Astrocyte of the cerebellum (primary cell): ENCODE results near the gene LIN7C.
"Not testable (repeated sequence)": the region's sequence is repeated elsewhere in the genome, so short reads cannot be mapped to it uniquely, and the experiment has no call there.

Experiments
- DNase-seq: peaks from one replicate; pipeline ENCODE4 v3.0.0-alpha.2; 2011; ENCODE audit warnings: low read depth
- H3K4me3 ChIP-seq: 2 replicates; pipeline ENCODE4 v1.5.1; 2011; ENCODE audit warnings: mild to moderate bottlenecking, low read depth, low read length, moderate library complexity
- in situ Hi-C: cut with HindIII; loops from 2 replicates; pipeline ENCODE4 v1.10.0; 2017; ENCODE audit warnings: low sequenced_read_pairs
- TF ChIP-seq, protein P1 (sequence below): IDR thresholded peaks from 2 replicates; pipeline ENCODE4 v1.5.1; 2012; ENCODE audit warnings: low read length, low read depth, moderate library complexity, mild to moderate bottlenecking; ENCODE audit errors: missing control alignments

LIN7C gene

DNA sequence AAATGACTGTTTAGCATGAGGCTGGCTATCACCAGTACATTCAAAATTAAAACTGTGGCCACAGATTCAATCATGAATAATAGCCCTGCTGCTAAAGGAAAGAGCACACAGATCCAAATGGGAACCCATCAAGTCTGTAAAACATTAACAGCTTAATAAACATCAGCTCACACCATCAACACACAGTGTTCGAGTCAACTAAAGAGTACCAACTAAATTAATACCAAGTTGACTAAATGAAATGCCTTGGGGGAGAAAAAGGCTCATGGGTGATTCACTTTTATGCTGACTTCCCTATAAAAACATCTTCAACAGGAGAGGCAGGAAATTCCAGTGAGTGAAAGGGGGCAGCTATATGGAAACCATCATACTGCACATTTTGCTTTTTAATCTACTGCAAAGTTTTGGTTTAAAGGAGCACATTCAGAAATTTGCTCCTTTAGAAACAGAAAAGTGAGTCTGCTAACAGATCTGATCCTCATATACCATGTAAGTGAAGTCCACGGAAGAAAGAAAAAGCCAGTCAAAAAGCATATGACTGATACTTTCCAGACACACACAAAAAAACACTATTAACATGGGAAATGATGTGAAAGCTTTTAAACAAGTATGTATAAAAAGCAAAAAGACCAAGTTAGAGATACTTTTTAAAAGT lies 50.3 kb downstream of the LIN7C start:
- in situ Hi-C loops: no loop called here
- TF ChIP-seq, protein P1, sequence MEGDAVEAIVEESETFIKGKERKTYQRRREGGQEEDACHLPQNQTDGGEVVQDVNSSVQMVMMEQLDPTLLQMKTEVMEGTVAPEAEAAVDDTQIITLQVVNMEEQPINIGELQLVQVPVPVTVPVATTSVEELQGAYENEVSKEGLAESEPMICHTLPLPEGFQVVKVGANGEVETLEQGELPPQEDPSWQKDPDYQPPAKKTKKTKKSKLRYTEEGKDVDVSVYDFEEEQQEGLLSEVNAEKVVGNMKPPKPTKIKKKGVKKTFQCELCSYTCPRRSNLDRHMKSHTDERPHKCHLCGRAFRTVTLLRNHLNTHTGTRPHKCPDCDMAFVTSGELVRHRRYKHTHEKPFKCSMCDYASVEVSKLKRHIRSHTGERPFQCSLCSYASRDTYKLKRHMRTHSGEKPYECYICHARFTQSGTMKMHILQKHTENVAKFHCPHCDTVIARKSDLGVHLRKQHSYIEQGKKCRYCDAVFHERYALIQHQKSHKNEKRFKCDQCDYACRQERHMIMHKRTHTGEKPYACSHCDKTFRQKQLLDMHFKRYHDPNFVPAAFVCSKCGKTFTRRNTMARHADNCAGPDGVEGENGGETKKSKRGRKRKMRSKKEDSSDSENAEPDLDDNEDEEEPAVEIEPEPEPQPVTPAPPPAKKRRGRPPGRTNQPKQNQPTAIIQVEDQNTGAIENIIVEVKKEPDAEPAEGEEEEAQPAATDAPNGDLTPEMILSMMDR: no peak
- DNase-seq: no peak
- no peak overlapping the region for H3K4me3 ChIP-seq

DNA sequence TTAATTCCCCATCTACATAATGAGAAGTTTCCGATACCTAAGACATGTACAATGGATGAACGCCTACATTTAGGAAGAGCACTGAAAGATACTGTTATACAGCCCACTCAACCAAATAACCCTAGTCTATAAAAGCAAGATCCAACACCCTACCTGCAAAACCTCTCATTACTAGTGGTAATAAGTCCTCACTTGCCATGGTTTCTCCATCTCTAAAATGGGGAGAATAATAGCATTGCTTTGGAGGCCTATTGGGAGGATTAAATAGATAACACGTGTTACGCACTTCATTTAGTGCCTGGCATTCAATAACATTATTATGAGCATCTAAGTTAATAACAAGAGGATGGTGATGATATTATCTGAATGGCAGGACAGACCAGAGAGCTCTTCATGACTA lies 50.9 kb downstream of the LIN7C start:
- in situ Hi-C loops: no loop called here

DNA sequence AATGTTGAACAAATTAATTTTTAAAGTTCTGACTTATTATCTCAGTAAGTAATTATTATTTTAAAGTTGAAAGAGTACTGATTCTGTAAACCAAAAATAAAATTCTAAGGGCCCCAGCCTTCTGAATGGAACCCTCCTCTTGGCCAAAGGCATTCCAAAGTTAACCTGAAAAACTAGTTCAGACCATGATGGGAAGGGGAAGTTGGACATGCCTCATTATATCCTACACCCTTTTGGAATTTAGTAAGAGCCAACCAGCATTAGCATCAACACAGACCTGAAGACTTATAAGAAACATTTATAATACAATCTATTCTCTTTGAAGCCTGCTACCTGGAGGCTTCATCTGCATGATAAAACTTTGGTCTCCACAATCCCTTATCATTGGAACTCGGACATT lies 52.9 kb downstream of the LIN7C start:
- no peak overlapping the region for H3K4me3 ChIP-seq
- in situ Hi-C loops: no loop called here
- DNase-seq: no peak
- TF ChIP-seq, protein P1: no peak

More for the DNA sequence above, 50.9 kb downstream of the LIN7C start:
- TF ChIP-seq, protein P1: no peak
- no peak overlapping the region for H3K4me3 ChIP-seq
- no peak for DNase-seq

DNA sequence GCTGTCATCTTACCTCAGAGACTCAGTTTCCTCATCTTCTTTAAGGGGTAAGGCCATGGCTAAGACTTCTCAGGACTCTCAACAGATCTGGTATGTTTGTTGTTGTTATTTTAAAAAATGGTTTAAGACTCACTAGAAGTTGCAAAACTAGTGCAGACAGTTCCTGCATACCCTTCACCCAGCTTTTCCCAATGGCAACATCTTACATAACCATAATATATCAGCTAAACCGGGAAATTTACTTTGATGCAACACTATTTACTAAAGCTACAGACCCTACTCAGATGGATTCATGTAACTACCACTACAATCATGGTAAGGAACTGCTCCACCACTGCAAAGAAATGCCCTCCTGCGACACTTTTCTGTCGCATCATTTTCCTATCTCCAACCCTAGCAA lies 54.4 kb downstream of the LIN7C start:
- in situ Hi-C loops: no loop called here
- DNase-seq: no peak
- TF ChIP-seq, protein P1: no peak
- no peak overlapping the region for H3K4me3 ChIP-seq

DNA sequence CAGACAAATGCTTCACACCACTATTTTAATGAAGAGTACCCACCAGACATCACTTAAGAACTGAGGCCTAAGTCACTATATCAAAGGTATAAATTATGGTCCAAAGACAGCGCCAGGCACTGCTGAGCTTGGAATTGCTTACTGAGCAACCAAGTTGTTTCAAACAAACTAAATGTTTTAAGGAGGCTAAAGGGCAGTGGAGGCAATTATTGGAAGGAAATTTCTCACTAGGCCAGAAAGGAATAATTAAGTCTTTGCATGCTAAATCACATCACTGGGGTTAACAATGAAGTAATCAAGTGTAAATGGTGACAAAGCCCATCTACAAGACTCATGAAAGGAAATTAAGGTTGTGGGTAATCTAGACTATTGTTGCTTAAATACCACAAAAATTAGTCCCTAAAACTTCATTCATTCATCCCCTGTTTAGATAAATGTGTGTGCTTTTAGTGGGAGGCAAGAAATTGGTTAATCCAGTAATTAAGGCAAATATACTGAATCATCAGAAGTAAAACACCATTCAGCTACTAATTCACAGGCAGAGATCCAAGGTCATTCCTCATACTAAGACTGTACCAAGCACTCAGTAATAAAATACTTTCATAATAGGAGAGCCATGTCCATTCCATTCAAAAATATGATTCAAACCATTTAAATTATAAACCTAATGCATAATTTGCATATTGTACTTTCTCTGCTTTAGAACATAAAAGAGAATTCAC lies 55.2 kb downstream of the LIN7C start:
- no peak for DNase-seq
- TF ChIP-seq, protein P1: no peak
- in situ Hi-C loops: no loop called here
- H3K4me3 ChIP-seq: no peak overlapping the region

DNA sequence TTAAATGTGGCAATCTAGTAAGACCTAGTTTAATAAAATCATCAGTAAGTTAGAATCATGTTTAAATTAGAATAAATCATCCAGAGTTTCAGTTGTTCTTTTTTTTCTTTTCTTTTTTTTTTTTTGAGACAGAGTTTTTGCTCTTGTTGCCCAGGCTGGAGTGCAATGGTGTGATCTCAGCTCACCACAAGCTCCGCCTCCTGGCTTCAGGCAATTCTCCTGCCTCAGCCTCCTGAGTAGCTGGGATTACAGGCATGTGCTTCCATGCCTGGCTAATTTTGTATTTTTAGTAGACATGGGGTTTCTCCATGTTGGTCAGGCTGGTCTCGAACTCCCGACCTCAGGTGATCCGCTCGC lies 58.4 kb downstream of the LIN7C start:
- in situ Hi-C loops, DNase-seq, H3K4me3 ChIP-seq: not testable (repeated sequence)
